H1 (cell line): Measurements from ENCODE around the gene NELFCD. TPM values are rescaled to one million over a fixed set of nuclear protein-coding genes. Genes with fewer than 3 reads are reported as not detected.

Experiments used
- CTCF ChIA-PET: fragments of 300-600 bp; sonication (Branson Sonifier 250); formaldehyde crosslinking; loops from one replicate; lab custom pipeline; 2021; ENCODE audit not compliant: partially characterized antibody; lab: Charles Lee
- POLR2A ChIA-PET: fragments of 300-600 bp; sonication (Branson Sonifier 250); formaldehyde crosslinking; loops from one replicate; lab custom pipeline; 2021; ENCODE audit warnings: inconsistent platforms; ENCODE audit not compliant: partially characterized antibody; lab: Charles Lee
- DNase-seq, 2 experiments: peaks; one replicate each; pipeline versions ENCODE4 v3.0.0 to v3.0.0-alpha.2; 2010 to 2022; ENCODE audit warnings: low spot score in 2 of 2, low read depth in 1 of 2, mixed read lengths in 1 of 2
- FAIRE-seq: peaks from 2 replicates; lab custom pipeline; 2011; peaks lifted over from hg19 to GRCh38; lab: Jason Lieb, UNC
- H2AFZ ChIP-seq: 2 replicates; pipeline ENCODE4 v1.8.1; 2012; ENCODE audit warnings: low read length, inconsistent platforms
- H2AK5ac ChIP-seq: 2 replicates; pipeline ENCODE4 v1.6.1; 2013; ENCODE audit warnings: low read depth, low read length
- H2BK120ac ChIP-seq: replicated peaks from 2 replicates; pipeline ENCODE3; 2013; ENCODE audit warnings: low read depth, low read length, inconsistent platforms
- H2BK12ac ChIP-seq: 2 replicates; pipeline ENCODE4 v1.6.1; 2013; ENCODE audit warnings: low read depth, low read length
- H2BK15ac ChIP-seq: 2 replicates; pipeline ENCODE4 v1.6.1; 2013; ENCODE audit warnings: low read length
- H2BK20ac ChIP-seq: 2 replicates; pipeline ENCODE4 v1.6.1; 2013; ENCODE audit warnings: low read length
- H2BK5ac ChIP-seq: 2 replicates; pipeline ENCODE4 v1.6.1; 2013; ENCODE audit warnings: low read depth, low read length
- H3K14ac ChIP-seq: 2 replicates; pipeline ENCODE4 v1.6.1; 2013; ENCODE audit warnings: inconsistent platforms; ENCODE audit not compliant: insufficient read length
- H3K18ac ChIP-seq: 2 replicates; pipeline ENCODE4 v1.6.1; 2013; ENCODE audit warnings: low read length; ENCODE audit errors: extremely low read depth
- H3K23ac ChIP-seq: 2 replicates; pipeline ENCODE4 v1.6.1; 2013; ENCODE audit warnings: inconsistent platforms; ENCODE audit not compliant: insufficient read length
- H3K23me2 ChIP-seq: 2 replicates; pipeline ENCODE4 v1.6.1; 2013; ENCODE audit warnings: low read depth, low read length
- H3K27ac ChIP-seq: 2 replicates; pipeline ENCODE4 v1.6.1; 2011; ENCODE audit warnings: low read depth, low read length, inconsistent platforms
- H3K27me3 ChIP-seq, 4 experiments: replicated peaks in 1 of 4; 1 replicate in 1 of 4; 2 replicates in 3 of 4; pipeline versions ENCODE4 v1.6.1 to v1.8.1; 2011 to 2013; ENCODE audit warnings: low read length in 3 of 4, mild to moderate bottlenecking in 3 of 4, inconsistent platforms in 2 of 4, mixed read lengths in 2 of 4, moderate library complexity in 1 of 4; ENCODE audit not compliant: control insufficient read depth in 3 of 4, insufficient read depth in 3 of 4; ENCODE audit errors: extremely low read depth in 1 of 4
- H3K36me3 ChIP-seq, 4 experiments: 2 replicates each; pipeline versions ENCODE4 v1.6.1 to v1.8.1; 2011 to 2013; ENCODE audit warnings: mild to moderate bottlenecking in 4 of 4, low read length in 3 of 4, moderate library complexity in 2 of 4, control low read depth in 1 of 4, inconsistent platforms in 1 of 4; ENCODE audit not compliant: insufficient read depth in 4 of 4, control insufficient read depth in 2 of 4
- H3K4ac ChIP-seq: replicated peaks from 2 replicates; pipeline ENCODE3; 2013; ENCODE audit warnings: low read length, low read depth, mixed read lengths, inconsistent platforms; ENCODE audit not compliant: insufficient read length
- H3K4me1 ChIP-seq, 4 experiments: replicated peaks in 1 of 4; 1 replicate in 1 of 4; 2 replicates in 3 of 4; pipeline versions ENCODE4 v1.6.1 to v1.8.1; 2011 to 2013; ENCODE audit warnings: low read length in 3 of 4, inconsistent platforms in 2 of 4, mixed read lengths in 1 of 4; ENCODE audit not compliant: insufficient read depth in 4 of 4, control insufficient read depth in 3 of 4
- H3K4me2 ChIP-seq, 2 experiments: 2 replicates each; pipeline versions ENCODE4 v1.6.1 to v1.8.1; 2011 to 2013; ENCODE audit warnings: low read depth in 2 of 2, low read length in 2 of 2, control low read depth in 1 of 2, inconsistent platforms in 1 of 2, mild to moderate bottlenecking in 1 of 2; ENCODE audit not compliant: insufficient read depth in 1 of 2
- H3K4me3 ChIP-seq, 4 experiments: fragments of 200-600, 300-600 bp in 1 of 4; sonication (generic), shearing (Covaris generic), sonication (Bioruptor Twin) in 1 of 4; 2 replicates each; pipeline versions ENCODE4 v1.5.1 to v1.8.1; 2011 to 2016; ENCODE audit warnings: low read length in 4 of 4, low read depth in 3 of 4, control low read depth in 2 of 4, inconsistent platforms in 2 of 4, mild to moderate bottlenecking in 2 of 4, mixed read lengths in 1 of 4, moderate library complexity in 1 of 4; ENCODE audit not compliant: insufficient read depth in 2 of 4; ENCODE audit errors: extremely low read depth in 1 of 4
- H3K56ac ChIP-seq: replicated peaks from 2 replicates; pipeline ENCODE3; 2013; ENCODE audit warnings: low read depth, mild to moderate bottlenecking, mixed read lengths, low read length, inconsistent platforms; ENCODE audit not compliant: insufficient read length
- H3K79me1 ChIP-seq: 2 replicates; pipeline ENCODE4 v1.6.1; 2013; ENCODE audit warnings: low read depth, low read length, control low read depth
- H3K79me2 ChIP-seq, 2 experiments: 2 replicates each; pipeline versions ENCODE4 v1.6.1 to v1.8.1; 2012 to 2013; ENCODE audit warnings: low read length in 2 of 2, mild to moderate bottlenecking in 2 of 2, inconsistent platforms in 1 of 2; ENCODE audit not compliant: insufficient read depth in 2 of 2, control insufficient read depth in 1 of 2
- H3K9ac ChIP-seq, 4 experiments: replicated peaks in 1 of 4; 1 replicate in 1 of 4; 2 replicates in 3 of 4; pipeline versions ENCODE4 v1.6.1 to v1.8.1; 2011 to 2013; ENCODE audit warnings: low read depth in 3 of 4, low read length in 3 of 4, control low read depth in 2 of 4, mild to moderate bottlenecking in 2 of 4, moderate library complexity in 2 of 4, inconsistent platforms in 1 of 4; ENCODE audit errors: extremely low read depth in 1 of 4
- H3K9me3 ChIP-seq, 2 experiments: 2 replicates each; pipeline versions ENCODE4 v1.6.1 to v1.8.1; 2012 to 2013; ENCODE audit warnings: mild to moderate bottlenecking in 2 of 2, moderate library complexity in 2 of 2, control low read depth in 1 of 2, inconsistent platforms in 1 of 2, low read depth in 1 of 2, low read length in 1 of 2, mixed read lengths in 1 of 2; ENCODE audit not compliant: insufficient read depth in 2 of 2
- H4K20me1 ChIP-seq, 2 experiments: replicated peaks in 1 of 2; 2 replicates each; pipeline versions ENCODE3 to v1.8.1; 2011 to 2013; ENCODE audit warnings: inconsistent platforms in 2 of 2, low read length in 2 of 2, mild to moderate bottlenecking in 1 of 2; ENCODE audit not compliant: insufficient read depth in 2 of 2, control insufficient read depth in 1 of 2
- H4K5ac ChIP-seq: 2 replicates; pipeline ENCODE4 v1.6.1; 2013; ENCODE audit warnings: low read length, low read depth, mixed read lengths, inconsistent platforms; ENCODE audit not compliant: insufficient read length
- H4K8ac ChIP-seq: 2 replicates; pipeline ENCODE4 v1.8.0; 2013; ENCODE audit warnings: mild to moderate bottlenecking, moderate library complexity, low read length, inconsistent platforms; ENCODE audit not compliant: insufficient read depth; ENCODE audit errors: extremely low read depth
- H4K91ac ChIP-seq: replicated peaks from 2 replicates; pipeline ENCODE3; 2013; ENCODE audit warnings: low read length, mixed read lengths, inconsistent platforms; ENCODE audit not compliant: insufficient read length
- ASH2L ChIP-seq: fragments of 200-600, 300-600 bp; sonication (generic); IDR thresholded peaks from one replicate; pipeline ENCODE4 v1.7.1; 2017; ENCODE audit warnings: low read length
- BCL11A ChIP-seq, 2 experiments: IDR thresholded peaks; one replicate each; pipeline ENCODE4 v1.6.1; 2011; ENCODE audit warnings: low read depth in 2 of 2, low read length in 2 of 2, mild to moderate bottlenecking in 2 of 2
- CBX5 ChIP-seq: fragments of 300-800, 300-1000 bp; sonication (generic); IDR thresholded peaks from 2 replicates; pipeline ENCODE4 v1.7.1; 2016; ENCODE audit warnings: antibody characterized with exemption, low read length, low read depth
- CBX8 ChIP-seq: fragments of 300-800, 300-1000 bp; sonication (generic); IDR thresholded peaks from 2 replicates; pipeline ENCODE4 v1.7.1; 2016; ENCODE audit warnings: low read depth, low read length, borderline replicate concordance
- GABPA ChIP-seq: IDR thresholded peaks from 2 replicates; pipeline ENCODE4 v1.6.1; 2011; ENCODE audit warnings: mild to moderate bottlenecking, low read length, moderate library complexity, borderline replicate concordance; ENCODE audit not compliant: insufficient read depth
- NANOG ChIP-seq: IDR thresholded peaks from 2 replicates; pipeline ENCODE4 v1.6.1; 2011; ENCODE audit warnings: low read length, low read depth, mild to moderate bottlenecking, inconsistent platforms; ENCODE audit not compliant: insufficient read depth, poor library complexity, severe bottlenecking
- POU5F1 ChIP-seq: IDR thresholded peaks from 2 replicates; pipeline ENCODE4 v1.6.1; 2011; ENCODE audit warnings: low read depth, mild to moderate bottlenecking, low read length, moderate library complexity
- RAD21 ChIP-seq, 2 experiments: IDR thresholded peaks in 1 of 2; conservative IDR thresholded peaks in 1 of 2; 2 replicates each; pipeline ENCODE4 v1.6.1; 2011; ENCODE audit warnings: low read depth in 2 of 2, low read length in 2 of 2, improper control_type of control experiment in 1 of 2, inconsistent platforms in 1 of 2, mild to moderate bottlenecking in 1 of 2, moderate library complexity in 1 of 2
- RNF2 ChIP-seq: fragments of 200-900, 300-1000 bp; sonication (generic); IDR thresholded peaks from 2 replicates; pipeline ENCODE4 v1.7.1; 2016; ENCODE audit warnings: borderline replicate concordance, low read depth, mild to moderate bottlenecking, antibody characterized with exemption, low read length; ENCODE audit not compliant: poor library complexity, severe bottlenecking; ENCODE audit errors: missing control alignments
- SRF ChIP-seq: IDR thresholded peaks from 2 replicates; pipeline ENCODE4 v1.6.1; 2011; ENCODE audit warnings: mild to moderate bottlenecking, low read depth, low read length, moderate library complexity
- WGBS, 2 experiments: shearing (Covaris generic) in 1 of 2; methylation state at CpG; one replicate each; pipeline versions ENCODE4 v1.1.6 to v1.1.7; 2013 to 2015; ENCODE audit warnings: low lambda C conversion rate in 2 of 2, mixed read lengths in 2 of 2, inconsistent platforms in 1 of 2, low coverage in 1 of 2, missing lambda C conversion rate in 1 of 2; ENCODE audit not compliant: insufficient replicate concordance in 2 of 2, insufficient coverage in 1 of 2, insufficient read length in 1 of 2; ENCODE audit errors: extremely low coverage in 1 of 2, missing lambda C conversion rate in 1 of 2; 5-methylcytosine and 5-hydroxymethylcytosine counted together
- polyA plus RNA-seq, 7 experiments: library from polyadenylated mRNA; depleted of rRNA in 3 of 7; stranded (reverse) in 5 of 7; unstranded in 2 of 7; fragments of >200 nt in 5 of 7; fragments of 200-250 nt in 2 of 7; gene quantifications; 1 replicate in 5 of 7; 2 replicates in 1 of 7; 4 replicates in 1 of 7; pipeline versions ENCODE4 v1.2.1 to v1.2.3, GENCODE V29; 2011 to 2013; ENCODE audit warnings: missing spikeins in 2 of 7, mixed read lengths in 2 of 7
- total RNA-seq: library from RNA; stranded (reverse); fragmentation: NEBNext Ultra II Directional; extraction: Animal tissue kit (Norgen Biotek cat#: 25700); gene quantifications from 2 replicates; pipeline ENCODE4 v1.2.1, GENCODE V29; 2021

NELFCD gene
- total and polyA plus RNA-seq, 2 of the 8 experiments (the other 6 are each of a cell fraction or from before 2014, with no cell fraction given): 35.5 to 59.6 TPM

DNA sequence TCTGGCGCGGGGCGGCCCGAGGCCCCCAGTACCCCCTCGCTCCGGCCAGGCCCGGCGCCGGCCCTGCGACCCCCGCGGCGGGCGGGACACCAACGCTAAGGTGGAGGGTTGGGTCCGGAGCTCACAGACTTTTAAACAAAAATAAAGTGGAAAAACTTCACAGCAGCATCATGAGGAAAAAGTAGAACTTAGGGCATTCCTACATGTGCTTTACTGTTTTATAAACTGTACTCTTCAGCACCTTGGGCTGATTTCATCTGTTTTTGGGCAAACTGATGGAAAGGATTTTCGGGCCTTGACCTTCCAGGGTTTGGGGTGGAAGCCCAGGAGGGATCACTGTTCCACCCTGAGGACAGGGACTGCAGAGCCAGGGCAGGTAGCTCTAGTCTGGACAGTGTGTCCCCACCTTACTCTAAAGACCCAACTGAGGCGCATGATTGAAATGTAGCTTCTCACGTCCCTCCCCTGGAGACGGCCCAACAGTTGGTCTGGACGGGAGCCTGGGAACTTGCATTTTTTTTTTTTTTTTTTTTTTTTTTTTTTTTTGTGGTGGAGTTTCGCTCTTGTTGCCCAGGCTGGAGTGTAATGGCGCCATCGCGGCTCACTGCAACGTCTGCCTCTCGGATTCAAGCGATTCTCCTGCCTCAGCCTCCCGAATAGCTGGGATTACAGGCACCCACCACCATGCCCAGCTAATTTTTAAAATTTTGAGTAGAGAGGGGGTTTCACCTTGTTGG is 740 bp downstream of the NELFCD start:
- H2BK15ac ChIP-seq: 0 out of 2 replicates have a peak overlapping the region, but pooled peaks have one; percentile 16
- H3K27ac ChIP-seq: peak overlapping the region; percentile 97; the same call in 1 of the 2 replicates
- H4K20me1 ChIP-seq: peaks cover 4 to 6% of the 10 kb centered on the region in 2 experiments
- H2BK120ac ChIP-seq: no peak overlapping the region
- peak overlapping the region; percentile 44; the same call in 1 of the 2 replicates for H2BK5ac ChIP-seq
- H3K79me2 ChIP-seq: peaks cover 4 to 43% of the 10 kb centered on the region in 2 experiments
- peaks cover 0 to 3% (median 0%) of the 10 kb centered on the region in 4 experiments; a peak in 2 of 7 replicates for H3K4me1 ChIP-seq
- H3K4me3 ChIP-seq: peak overlapping the region; percentile 67 to 94 (median 78)
- H2AK5ac ChIP-seq: no peak overlapping the region
- peak overlapping the region; percentile 20 for H4K91ac ChIP-seq
- no peak overlapping the region; the same call in 1 of the 2 replicates for H2AFZ ChIP-seq
- peak overlapping the region; percentile 87 for H3K18ac ChIP-seq
- peak overlapping the region; percentile 68; the same call in 1 of the 2 replicates for H2BK12ac ChIP-seq
- H3K23ac ChIP-seq: no peak overlapping the region
- H3K9ac ChIP-seq: peak overlapping the region; percentile 58 to 99 (median 94)
- no peaks in the 10 kb centered on the region for H3K9me3 ChIP-seq
- H3K4me2 ChIP-seq: peak overlapping the region; percentile 89 to 97
- no peak overlapping the region for H3K14ac ChIP-seq
- peak overlapping the region; percentile 9; the same call in 1 of the 2 replicates for H4K8ac ChIP-seq
- no peak overlapping the region for H2BK20ac ChIP-seq
- peak in 1 of 2 experiments; percentile 62 for DNase-seq
- H3K56ac ChIP-seq: peak overlapping the region; percentile 42
- peak overlapping the region; percentile 5 for H4K5ac ChIP-seq
- FAIRE-seq: no peak
- H3K4ac ChIP-seq: no peak overlapping the region
- CTCF ChIA-PET: interaction anchor here (0.6 to 1.1 kb wide), 5 partner anchors 15 to 424 kb away, joined by 3 read pairs; no protein-coding TSS in a partner anchor
- WGBS, 2 experiments: 26% methylated on average over 22 of the region's 29 CpGs; no CpG with 5 or more reads in 1 of the 2 experiments
- H3K79me1 ChIP-seq: peaks cover 18% of the 10 kb centered on the region
- H3K36me3 ChIP-seq: peaks cover 0 to 4% (median 1%) of the 10 kb centered on the region in 4 experiments; a peak in 3 of 8 replicates
- H3K23me2 ChIP-seq: no peaks in the 10 kb centered on the region; the same call in 1 of the 2 replicates
- POLR2A ChIA-PET: interaction anchor here (0.6 to 2.3 kb wide), 11 partner anchors 8 to 92 kb away, joined by 3 to 11 read pairs (median 3); partner anchors contain the start of genes ATP5F1E and TUBB1
- no peaks in the 10 kb centered on the region for H3K27me3 ChIP-seq
- TF ChIP-seq GABPA (no peak), NANOG (no peak), SRF (no peak), ASH2L (peak; percentile 21), RNF2 (no peak), RAD21 (IDR thresholded peaks at IDR 0.05 in 1 of 2, conservative IDR thresholded peaks at IDR 0.05 in 1 of 2; ENCODE audit: low read depth in 2 of 2, low read length in 2 of 2) (0 out of 4 replicates have a peak, but pooled peaks of 1 of the 2 experiments have one; percentile 0), POU5F1 (no peak), CBX5 (no peak), BCL11A (IDR thresholded peaks at IDR 0.05; ENCODE audit: low read depth in 2 of 2, low read length in 2 of 2) (no peak), CBX8 (no peak)
